Skeletal muscle satellite cell (primary cell): ENCODE results near the gene SDF2L1.
A peak's percentile ranks its signal among the peaks of the same experiment; 100 is the strongest.
"Not testable (repeated sequence)": the region's sequence is repeated elsewhere in the genome, so short reads cannot be mapped to it uniquely, and the experiment has no call there.

ENCODE experiments used
- H3K27me3 ChIP-seq: 2 replicates; pipeline ENCODE4 v1.7.0; 2013; ENCODE audit warnings: low read length; ENCODE audit not compliant: control insufficient read depth, insufficient read depth
- H3K36me3 ChIP-seq: 2 replicates; pipeline ENCODE4 v1.7.0; 2013; ENCODE audit warnings: mild to moderate bottlenecking, control low read depth, low read length; ENCODE audit not compliant: insufficient read depth
- H3K4me1 ChIP-seq: 2 replicates; pipeline ENCODE4 v1.7.0; 2013; ENCODE audit warnings: low read length; ENCODE audit not compliant: control insufficient read depth, insufficient read depth
- H3K4me2 ChIP-seq: 2 replicates; pipeline ENCODE4 v1.7.0; 2013; ENCODE audit warnings: mild to moderate bottlenecking, low read length
- H3K4me3 ChIP-seq: 2 replicates; pipeline ENCODE4 v1.7.0; 2013; ENCODE audit warnings: low read length
- H3K9ac ChIP-seq: 2 replicates; pipeline ENCODE4 v1.7.0; 2013; ENCODE audit warnings: mild to moderate bottlenecking, low read depth, low read length, moderate library complexity
- H3K9me3 ChIP-seq: replicated peaks from 2 replicates; pipeline ENCODE4 v1.7.0; 2013; ENCODE audit warnings: mild to moderate bottlenecking, control low read depth, low read length

The SDF2L1 gene

DNA sequence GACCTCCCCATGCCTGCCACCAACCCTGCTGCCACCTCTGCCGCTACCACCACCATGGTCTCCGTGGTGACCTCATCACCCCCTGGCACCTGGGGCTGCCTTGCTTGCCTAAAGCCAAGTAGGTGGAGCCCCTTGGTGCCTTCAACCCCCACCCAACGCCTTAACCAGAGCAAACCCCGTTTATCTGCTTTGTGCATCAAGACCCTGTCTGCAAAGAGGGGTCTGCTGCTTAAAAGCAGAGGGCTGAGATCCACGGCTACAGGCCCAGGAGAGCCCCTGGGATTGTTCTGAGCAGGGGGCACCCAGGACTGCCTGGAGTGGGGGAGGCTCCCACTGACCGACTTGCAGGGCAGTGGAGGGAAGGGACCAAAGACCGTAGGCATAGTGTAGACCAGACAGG is 18.8 kb downstream of the SDF2L1 start:
- H3K4me3 ChIP-seq = no peak overlapping the region
- H3K36me3 ChIP-seq = no peaks in the 10 kb centered on the region
- no peaks in the 10 kb centered on the region for H3K9me3 ChIP-seq
- no peaks in the 10 kb centered on the region for H3K27me3 ChIP-seq
- no peak overlapping the region for H3K9ac ChIP-seq
- peaks cover 11% of the 10 kb centered on the region for H3K4me1 ChIP-seq
- H3K4me2 ChIP-seq = no peak overlapping the region

DNA sequence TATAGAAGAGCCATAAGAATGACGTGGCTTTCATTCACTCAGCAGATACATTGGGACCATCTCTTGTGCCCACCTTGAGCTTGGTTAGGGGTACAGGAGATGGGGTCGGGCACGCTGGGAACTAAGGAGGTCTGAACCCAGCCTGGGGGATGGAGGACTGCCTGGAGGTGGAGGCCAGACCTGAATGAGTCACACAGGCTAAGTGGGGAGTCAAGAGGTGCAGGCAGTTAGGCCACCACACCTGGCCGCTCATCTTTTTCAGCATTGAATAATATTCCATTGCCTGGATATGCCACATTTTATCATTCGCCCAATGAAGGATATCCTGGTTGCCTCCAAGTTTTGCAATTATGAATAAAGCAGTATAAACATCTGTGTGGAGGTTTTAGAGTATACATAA is 19.9 kb downstream of the SDF2L1 start:
- no peaks in the 10 kb centered on the region for H3K27me3 ChIP-seq
- H3K9me3 ChIP-seq = no peaks in the 10 kb centered on the region
- no peak overlapping the region for H3K4me3 ChIP-seq
- no peak overlapping the region for H3K4me2 ChIP-seq
- peaks cover 11% of the 10 kb centered on the region for H3K4me1 ChIP-seq
- H3K36me3 ChIP-seq = no peaks in the 10 kb centered on the region
- no peak overlapping the region for H3K9ac ChIP-seq

DNA sequence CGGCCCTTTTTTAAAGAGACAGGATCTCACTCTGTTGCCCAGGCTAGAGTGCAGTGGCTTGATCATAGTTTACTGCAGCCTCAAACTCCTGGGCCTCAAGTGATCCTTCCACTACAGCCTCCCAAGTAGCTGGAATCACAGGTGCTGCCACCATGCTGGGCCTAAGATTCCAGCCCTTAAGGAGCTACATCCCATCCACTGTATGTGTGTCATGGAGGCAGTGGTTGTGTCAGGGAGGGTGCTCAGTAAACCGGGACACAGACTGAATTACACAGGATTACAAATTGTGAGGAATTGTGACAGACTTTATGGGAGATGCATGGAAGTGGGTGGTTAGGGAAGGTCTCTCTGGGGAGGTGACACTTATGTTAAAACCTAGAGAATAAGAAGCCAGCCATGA is 21.6 kb downstream of the SDF2L1 start:
- no peaks in the 10 kb centered on the region for H3K36me3 ChIP-seq
- H3K4me1 ChIP-seq = peaks cover 3% of the 10 kb centered on the region
- no peak overlapping the region for H3K4me3 ChIP-seq
- no peaks in the 10 kb centered on the region for H3K9me3 ChIP-seq
- H3K27me3 ChIP-seq = no peaks in the 10 kb centered on the region
- H3K4me2 ChIP-seq = no peak overlapping the region
- no peak overlapping the region for H3K9ac ChIP-seq

DNA sequence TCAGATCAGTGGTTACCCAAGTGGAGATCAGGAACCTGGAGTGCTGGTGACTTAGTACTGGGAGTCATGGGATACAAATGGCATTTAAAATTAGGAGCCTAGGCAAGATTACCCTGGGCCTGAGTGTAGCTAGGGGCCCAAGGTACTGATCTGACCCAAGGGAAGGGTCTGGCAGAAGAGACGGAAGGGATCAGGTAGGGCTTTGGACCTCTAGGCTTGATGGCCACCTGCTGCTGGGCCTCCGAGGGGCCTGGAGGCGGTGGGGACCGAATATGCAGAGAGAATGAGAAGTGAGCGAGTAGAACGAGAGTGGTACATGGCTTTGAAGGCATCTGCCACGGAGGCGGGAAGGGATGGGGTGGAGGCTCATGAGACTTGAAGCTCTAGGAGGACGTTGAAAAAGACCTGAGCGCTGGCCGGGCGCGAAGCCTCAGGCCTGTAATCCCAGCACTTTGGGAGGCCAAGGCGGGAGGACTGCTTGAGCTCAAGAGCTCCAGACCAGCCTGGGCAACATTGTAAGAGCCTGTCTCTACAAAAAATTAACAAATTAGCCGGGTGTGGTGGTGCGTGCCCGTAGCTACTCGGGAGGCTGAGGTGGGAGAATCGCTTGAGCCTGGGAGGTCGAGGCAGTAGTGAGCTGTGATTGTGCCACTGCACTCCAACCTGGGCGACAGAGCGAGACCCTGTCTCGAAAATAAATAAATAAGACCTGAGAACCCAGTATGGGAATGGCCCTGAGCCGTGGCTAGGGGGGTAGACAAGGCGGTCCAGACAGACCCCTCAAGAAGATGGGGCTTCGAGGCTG is 23.1 kb downstream of the SDF2L1 start:
- Histone ChIP-seq H3K4me2 (peak overlapping the region; percentile 98), H3K9ac (peak overlapping the region; percentile 88), H3K4me1 (peaks cover 3% of the 10 kb centered on the region), H3K4me3 (peak overlapping the region; percentile 96), H3K36me3 (no peaks in the 10 kb centered on the region), H3K27me3 (no peaks in the 10 kb centered on the region), H3K9me3 (no peaks in the 10 kb centered on the region)

DNA sequence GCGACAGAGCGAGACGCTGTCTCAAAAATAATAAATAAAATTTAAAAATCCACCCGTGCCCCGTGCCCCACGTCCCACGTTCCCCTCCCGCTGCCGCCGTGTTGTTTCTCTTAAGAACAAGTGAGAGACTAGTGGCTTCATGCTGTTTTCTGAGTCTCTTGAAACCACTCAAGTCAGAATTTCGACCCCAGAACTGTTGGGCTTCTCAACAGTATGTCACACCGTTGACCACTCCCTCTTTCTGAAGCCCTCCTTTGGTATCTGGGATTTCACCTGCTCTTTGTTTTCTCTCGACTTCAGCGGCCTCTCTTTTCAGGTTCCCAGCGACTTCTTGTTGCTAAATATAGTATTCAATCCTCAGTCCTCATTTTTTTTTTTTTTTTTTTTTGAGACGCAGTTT is 24.7 kb downstream of the SDF2L1 start:
- H3K4me1 ChIP-seq = peaks cover 3% of the 10 kb centered on the region
- peak overlapping the region; percentile 98 for H3K4me2 ChIP-seq
- peaks cover 9% of the 10 kb centered on the region for H3K36me3 ChIP-seq
- H3K9me3 ChIP-seq = no peaks in the 10 kb centered on the region
- H3K27me3 ChIP-seq = no peaks in the 10 kb centered on the region
- peak overlapping the region; percentile 88 for H3K9ac ChIP-seq
- H3K4me3 ChIP-seq = peak overlapping the region; percentile 96

DNA sequence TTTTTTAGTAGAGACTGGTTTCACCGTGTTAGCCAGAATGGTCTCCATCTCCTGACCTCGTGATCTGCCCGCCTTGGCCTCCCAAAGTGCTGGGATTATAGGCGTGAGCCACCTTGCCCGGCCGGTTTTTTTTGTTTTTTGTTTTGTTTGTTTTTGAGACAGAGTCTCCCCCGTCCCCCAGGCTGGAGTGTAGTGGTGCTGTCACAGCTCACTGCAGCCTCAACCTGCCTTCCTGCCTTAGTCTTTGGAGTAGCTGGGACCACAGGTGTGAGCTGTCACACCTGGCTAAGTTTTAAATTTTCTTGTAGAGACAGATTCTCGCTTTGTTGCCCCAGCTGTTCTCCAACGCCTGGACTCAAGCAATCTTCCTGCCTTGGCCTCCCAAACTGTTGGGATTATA is 26.9 kb downstream of the SDF2L1 start:
- Histone ChIP-seq H3K9ac (no peak overlapping the region), H3K27me3 (no peaks in the 10 kb centered on the region), H3K4me1 (peaks cover 3% of the 10 kb centered on the region), H3K36me3 (peaks cover 29% of the 10 kb centered on the region), H3K9me3 (no peaks in the 10 kb centered on the region), H3K4me3 (no peak overlapping the region), H3K4me2 (no peak overlapping the region)

DNA sequence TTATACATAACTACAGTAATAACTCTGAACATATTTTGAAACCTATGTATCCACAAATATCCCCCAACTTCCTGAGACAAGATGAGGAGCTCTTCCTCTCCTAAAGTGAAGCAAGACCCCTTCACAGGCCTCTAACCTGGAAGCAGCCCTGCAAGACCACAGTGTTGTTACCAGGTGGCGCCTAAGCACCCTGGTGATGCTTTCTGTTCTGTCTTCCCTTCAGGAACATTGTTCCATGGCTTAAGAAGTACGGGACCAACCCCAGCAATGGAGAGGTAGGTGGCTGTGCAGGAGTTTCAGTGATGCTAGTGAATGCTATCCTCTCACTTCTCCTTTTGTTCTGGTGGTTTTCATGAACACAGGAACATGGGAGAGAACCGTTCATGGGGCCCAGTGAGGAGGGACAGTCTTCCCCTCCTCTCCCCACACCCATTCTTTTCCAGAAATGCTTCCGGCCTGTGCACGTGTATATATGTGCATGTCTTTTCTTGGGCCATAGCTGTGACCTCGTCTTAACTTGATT is 30.1 kb downstream of the SDF2L1 start:
- H3K4me2 ChIP-seq = no peak overlapping the region
- no peak overlapping the region for H3K4me3 ChIP-seq
- H3K36me3 ChIP-seq = peaks cover 46% of the 10 kb centered on the region
- no peak overlapping the region for H3K9ac ChIP-seq
- no peaks in the 10 kb centered on the region for H3K9me3 ChIP-seq
- H3K27me3 ChIP-seq = no peaks in the 10 kb centered on the region
- no peaks in the 10 kb centered on the region for H3K4me1 ChIP-seq

DNA sequence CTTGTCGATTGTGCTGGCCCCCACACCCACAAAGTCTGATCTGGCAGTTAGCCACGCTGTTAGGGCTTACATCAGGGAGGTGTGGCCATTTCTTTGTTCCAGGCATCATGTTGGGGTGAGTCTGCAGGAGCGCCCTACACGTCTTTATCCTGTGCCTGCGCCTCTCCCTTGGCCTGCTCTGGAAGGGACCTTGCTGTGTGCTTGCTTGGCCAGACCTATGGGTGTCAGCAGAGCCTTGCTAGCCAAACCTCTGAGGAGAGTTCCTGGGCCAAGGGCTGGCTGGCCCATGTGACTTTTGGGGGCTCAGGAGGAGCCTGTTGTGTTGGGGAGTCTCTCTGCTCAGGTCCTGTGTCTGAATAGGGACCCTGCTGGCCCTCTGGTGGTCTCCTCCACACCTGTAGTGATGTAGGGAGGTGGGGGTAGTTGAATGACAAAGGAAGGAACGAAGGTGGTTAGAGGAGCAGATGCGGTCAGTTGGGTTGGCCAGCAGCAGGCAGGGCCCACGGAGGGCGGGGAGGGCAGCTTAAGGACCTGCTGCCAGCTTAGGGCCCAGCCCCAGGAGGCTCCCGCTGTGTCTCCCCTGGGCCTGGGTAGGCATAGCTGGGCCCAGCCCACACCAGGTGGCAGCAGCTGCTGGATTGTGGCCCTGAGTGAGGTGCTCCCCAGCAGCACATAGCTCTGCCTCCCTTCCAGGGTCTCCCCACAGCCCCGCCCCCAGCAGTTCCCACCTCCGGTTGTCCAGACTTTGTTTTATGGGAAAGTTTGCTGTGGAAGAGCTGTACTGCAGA is 31.6 kb downstream of the SDF2L1 start:
- Histone ChIP-seq H3K36me3 (peaks cover 46% of the 10 kb centered on the region), H3K4me2 (no peak overlapping the region), H3K27me3 (no peaks in the 10 kb centered on the region), H3K9ac (no peak overlapping the region), H3K4me3 (no peak overlapping the region), H3K9me3 (no peaks in the 10 kb centered on the region), H3K4me1 (no peaks in the 10 kb centered on the region)

DNA sequence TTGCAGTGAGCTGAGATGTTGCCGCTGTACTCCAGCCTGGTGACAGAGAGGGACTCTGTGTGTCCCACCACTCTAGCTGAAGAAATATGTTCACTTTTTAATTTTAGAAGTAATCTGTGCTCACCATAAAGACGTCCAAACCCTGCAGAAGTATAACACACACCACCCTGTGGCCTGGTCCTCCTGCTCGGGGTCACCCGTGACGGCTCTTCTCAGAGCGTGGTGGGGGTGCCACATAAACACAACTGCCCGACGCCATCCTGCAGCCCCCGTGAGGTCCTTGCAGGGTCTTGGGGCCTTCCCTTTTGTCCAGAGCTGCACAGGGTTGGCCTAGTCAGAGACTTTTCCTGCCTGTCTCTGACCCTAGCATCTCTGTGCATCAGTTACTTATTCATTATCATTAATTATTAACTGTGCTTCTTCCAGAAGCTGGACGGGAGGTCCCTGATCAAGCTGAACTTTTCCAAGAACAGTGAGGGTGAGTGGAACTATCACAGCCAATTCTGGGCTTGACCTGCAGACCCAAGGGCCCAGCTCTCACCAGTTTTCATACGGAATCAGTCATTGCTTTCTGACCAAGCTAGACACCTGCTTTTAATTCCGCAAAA is 32.6 kb downstream of the SDF2L1 start:
- Histone ChIP-seq H3K36me3 (peaks cover 46% of the 10 kb centered on the region), H3K4me2 (no peak overlapping the region), H3K27me3 (no peaks in the 10 kb centered on the region), H3K4me1 (no peaks in the 10 kb centered on the region), H3K9me3 (no peaks in the 10 kb centered on the region), H3K9ac (no peak overlapping the region), H3K4me3 (no peak overlapping the region)

DNA sequence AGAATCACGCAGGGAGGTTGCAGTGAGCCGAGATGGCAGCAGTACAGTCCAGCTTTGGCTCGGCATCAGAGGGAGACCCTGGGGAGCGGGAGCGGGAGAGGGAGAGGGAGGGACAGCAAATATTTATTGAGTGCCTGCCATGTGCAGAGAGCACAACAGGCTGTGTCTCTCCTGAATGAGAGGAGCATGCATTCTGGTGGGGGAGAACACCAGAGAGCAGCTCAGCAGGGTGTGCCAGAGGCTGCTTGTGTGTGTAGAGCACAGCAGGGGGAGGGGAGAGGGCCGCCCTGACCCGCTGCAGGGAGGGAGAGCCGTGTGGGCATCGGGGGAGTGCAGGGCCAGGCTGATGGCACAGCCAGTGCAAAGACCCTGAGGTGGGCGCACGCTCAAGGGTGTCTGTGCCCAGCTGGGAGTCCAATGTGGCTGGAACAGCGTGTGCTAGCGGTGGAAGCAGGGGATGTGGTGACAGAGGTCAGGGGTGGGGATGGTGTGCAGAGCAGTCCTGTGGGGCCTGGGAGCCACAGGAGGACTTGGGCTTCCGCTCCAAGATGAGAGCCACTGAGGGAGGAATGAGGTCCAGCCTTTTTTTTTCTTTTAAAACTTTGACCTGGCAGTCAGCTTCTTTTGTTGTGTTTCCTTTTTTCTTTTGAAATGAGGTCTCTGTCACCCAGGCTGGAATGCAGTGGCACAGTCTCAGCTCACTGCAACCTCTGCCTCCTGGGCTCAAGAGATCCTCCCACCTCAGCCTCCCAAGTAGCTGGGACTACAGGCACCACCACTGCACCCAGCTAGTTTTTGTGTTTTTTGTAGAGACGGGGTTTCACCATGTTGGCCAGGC is 35.7 kb downstream of the SDF2L1 start:
- Histone ChIP-seq H3K9ac (no peak overlapping the region), H3K9me3 (no peaks in the 10 kb centered on the region), H3K4me1 (peaks cover 3% of the 10 kb centered on the region), H3K4me3 (no peak overlapping the region), H3K36me3 (peaks cover 34% of the 10 kb centered on the region), H3K27me3 (no peaks in the 10 kb centered on the region), H3K4me2 (no peak overlapping the region)

DNA sequence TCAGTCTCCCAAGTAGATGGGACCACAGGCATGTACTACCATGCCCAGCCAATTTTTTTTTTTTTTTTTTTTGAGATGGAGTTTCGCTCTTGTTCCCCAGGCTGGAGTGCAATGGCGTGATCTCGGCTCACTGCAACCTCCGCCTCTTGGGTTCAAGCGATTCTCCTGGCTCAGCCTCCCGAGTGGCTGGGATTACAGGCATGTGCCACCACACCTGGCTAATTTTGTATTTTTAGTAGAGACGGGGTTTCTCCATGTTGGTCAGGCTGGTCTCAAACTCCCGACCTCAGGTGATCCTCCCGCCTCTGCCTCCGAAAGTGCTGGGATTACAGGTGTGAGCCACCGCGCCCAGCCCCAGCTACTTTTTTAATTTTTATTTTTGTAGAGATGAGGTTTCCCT is 36.7 kb downstream of the SDF2L1 start:
- peaks cover 31% of the 10 kb centered on the region for H3K36me3 ChIP-seq
- not testable (repeated sequence) for H3K9ac ChIP-seq, H3K9me3 ChIP-seq, H3K27me3 ChIP-seq, H3K4me1 ChIP-seq, H3K4me3 ChIP-seq, H3K4me2 ChIP-seq
